Neural cell (in vitro differentiated cells): ENCODE data around the gene SLC8A1.

Experiments used
- EZH2 ChIP-seq: fragments of 200-600, 300-800 bp; shearing (Covaris generic), sonication (generic); IDR thresholded peaks from 2 replicates; pipeline ENCODE4 v1.6.1; 2014; ENCODE audit warnings: antibody characterized with exemption, low read length, borderline replicate concordance, mild to moderate bottlenecking; ENCODE audit not compliant: insufficient read depth, poor library complexity, severe bottlenecking
- POLR2AphosphoS5 ChIP-seq: IDR thresholded peaks from 2 replicates; pipeline ENCODE4 v1.6.1; 2012
- RAD21 ChIP-seq: fragments of 450-650 bp; conservative IDR thresholded peaks from 2 replicates; pipeline ENCODE4 v1.6.1; 2014; ENCODE audit warnings: antibody characterized with exemption, mild to moderate bottlenecking, moderate library complexity
- TAF1 ChIP-seq: IDR thresholded peaks from 2 replicates; pipeline ENCODE4 v1.6.1; 2012; ENCODE audit warnings: low read depth
- TF ChIP-seq, protein P1 (sequence below): fragments of 450-650 bp; IDR thresholded peaks from 2 replicates; pipeline ENCODE4 v1.5.1; 2014; ENCODE audit warnings: antibody characterized with exemption, mild to moderate bottlenecking, moderate library complexity; ENCODE audit not compliant: poor library complexity, severe bottlenecking

DNA sequence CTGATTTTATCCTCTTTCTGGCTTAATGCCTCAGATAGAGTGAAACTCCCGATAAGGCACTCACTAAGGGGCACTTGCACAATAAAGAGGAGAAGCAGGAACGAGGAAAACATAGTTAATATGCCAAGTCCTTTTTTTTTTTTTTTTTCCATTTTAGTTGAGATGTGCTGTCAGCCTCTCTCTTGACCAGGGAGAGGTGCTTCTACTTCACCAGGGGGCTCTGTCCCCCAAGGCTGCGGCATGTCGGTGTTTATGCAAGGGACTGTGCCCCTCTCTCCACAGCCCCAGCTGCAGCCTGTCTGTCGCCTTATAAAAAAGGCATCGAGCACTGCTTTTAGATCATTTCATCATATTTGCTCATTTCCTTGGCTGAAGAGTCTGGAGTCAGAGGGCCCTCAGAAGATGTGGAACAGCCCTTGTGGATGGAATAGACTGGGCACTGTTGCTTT, 178.1 kb downstream of the SLC8A1 start:
- TF ChIP-seq, protein P1, sequence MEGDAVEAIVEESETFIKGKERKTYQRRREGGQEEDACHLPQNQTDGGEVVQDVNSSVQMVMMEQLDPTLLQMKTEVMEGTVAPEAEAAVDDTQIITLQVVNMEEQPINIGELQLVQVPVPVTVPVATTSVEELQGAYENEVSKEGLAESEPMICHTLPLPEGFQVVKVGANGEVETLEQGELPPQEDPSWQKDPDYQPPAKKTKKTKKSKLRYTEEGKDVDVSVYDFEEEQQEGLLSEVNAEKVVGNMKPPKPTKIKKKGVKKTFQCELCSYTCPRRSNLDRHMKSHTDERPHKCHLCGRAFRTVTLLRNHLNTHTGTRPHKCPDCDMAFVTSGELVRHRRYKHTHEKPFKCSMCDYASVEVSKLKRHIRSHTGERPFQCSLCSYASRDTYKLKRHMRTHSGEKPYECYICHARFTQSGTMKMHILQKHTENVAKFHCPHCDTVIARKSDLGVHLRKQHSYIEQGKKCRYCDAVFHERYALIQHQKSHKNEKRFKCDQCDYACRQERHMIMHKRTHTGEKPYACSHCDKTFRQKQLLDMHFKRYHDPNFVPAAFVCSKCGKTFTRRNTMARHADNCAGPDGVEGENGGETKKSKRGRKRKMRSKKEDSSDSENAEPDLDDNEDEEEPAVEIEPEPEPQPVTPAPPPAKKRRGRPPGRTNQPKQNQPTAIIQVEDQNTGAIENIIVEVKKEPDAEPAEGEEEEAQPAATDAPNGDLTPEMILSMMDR = no peak
- TF ChIP-seq EZH2 (no peak), POLR2AphosphoS5 (no peak), TAF1 (no peak), RAD21 (no peak)
